Calu3 (cell line): ENCODE data around the gene KRTAP1-5. TPM values are rescaled to one million over a fixed set of nuclear protein-coding genes. Genes with fewer than 3 reads are reported as not detected.

ENCODE experiments used
- BruUV-seq: library from RNA; stranded (reverse); fragments of 400-500 nt; replicated peaks from 2 replicates; lab custom pipeline; 2021; lab: Mats Ljungman, UMichigan
- CTCF ChIA-PET: fragments of 300-600 bp; sonication (Branson Sonifier 250); formaldehyde crosslinking; loops from one replicate; lab custom pipeline; 2022; ENCODE audit warnings: antibody characterized with exemption; lab: Charles Lee
- DNase-seq: peaks from one replicate; pipeline ENCODE4 v3.0.0; 2022
- H3K27ac Mint-ChIP-seq: one replicate; pipeline ENCODE4 v1.8.0; 2022; ENCODE audit warnings: mixed read lengths; ENCODE audit not compliant: unreplicated experiment
- H3K27me3 Mint-ChIP-seq: one replicate; pipeline ENCODE4 v1.8.0; 2022; ENCODE audit warnings: mixed read lengths; ENCODE audit not compliant: unreplicated experiment
- H3K36me3 Mint-ChIP-seq: one replicate; pipeline ENCODE4 v1.8.0; 2022; ENCODE audit warnings: mild to moderate bottlenecking, moderate library complexity, mixed read lengths; ENCODE audit not compliant: insufficient read depth, unreplicated experiment
- H3K4me1 Mint-ChIP-seq: one replicate; pipeline ENCODE4 v1.8.0; 2022; ENCODE audit warnings: mild to moderate bottlenecking, low read depth, mixed read lengths; ENCODE audit not compliant: unreplicated experiment
- H3K4me3 Mint-ChIP-seq: one replicate; pipeline ENCODE4 v1.8.0; 2022; ENCODE audit warnings: mild to moderate bottlenecking, low read depth, moderate library complexity, mixed read lengths; ENCODE audit not compliant: unreplicated experiment
- H3K9me3 Mint-ChIP-seq: one replicate; pipeline ENCODE4 v1.8.0; 2022; ENCODE audit warnings: low read depth, mixed read lengths; ENCODE audit not compliant: unreplicated experiment
- intact Hi-C: fragments of 100-400 bp; cut with micrococcal nuclease; formaldehyde crosslinking; loops from one replicate; pipeline ENCODE4 v1.10.0; 2022; ENCODE audit not compliant: unreplicated experiment
- total RNA-seq: library from RNA; stranded (reverse); gene quantifications from 2 replicates; pipeline ENCODE4 v1.2.3, GENCODE V29; 2022
- TF ChIP-seq, protein P1 (sequence below): fragments of 200-600 bp; IDR thresholded peaks from one replicate; pipeline ENCODE4 v1.8.0; 2022; ENCODE audit warnings: antibody characterized with exemption; ENCODE audit not compliant: unreplicated experiment

The KRTAP1-5 gene
- total RNA-seq, 1 experiment from 2014 or later = not detected

DNA sequence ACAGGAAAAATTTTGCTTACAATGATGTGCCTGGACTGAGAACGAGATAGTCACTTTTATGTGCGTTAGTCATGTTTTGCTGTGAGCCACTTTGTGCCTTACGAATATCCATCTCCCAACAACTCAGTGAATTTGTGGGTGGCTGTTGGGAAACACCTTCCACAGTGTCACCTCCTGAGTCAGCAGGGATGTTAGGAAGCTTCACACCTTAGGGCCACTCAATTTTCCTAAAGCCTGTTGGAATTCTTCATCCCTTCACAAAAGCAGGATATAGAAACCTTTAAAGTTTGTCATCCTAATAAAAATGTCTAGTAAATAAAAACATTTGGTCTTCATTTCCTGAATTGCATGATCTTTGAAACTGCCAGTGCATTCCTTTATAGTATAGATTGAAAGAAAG is 13.8 kb downstream of the KRTAP1-5 start:
- no peaks in the 10 kb centered on the region for H3K36me3 Mint-ChIP-seq
- no peaks in the 10 kb centered on the region for H3K27me3 Mint-ChIP-seq
- H3K27ac Mint-ChIP-seq = peak overlapping the region; percentile 6
- H3K4me1 Mint-ChIP-seq = peaks cover 63% of the 10 kb centered on the region
- H3K4me3 Mint-ChIP-seq = no peak overlapping the region
- TF ChIP-seq, protein P1, sequence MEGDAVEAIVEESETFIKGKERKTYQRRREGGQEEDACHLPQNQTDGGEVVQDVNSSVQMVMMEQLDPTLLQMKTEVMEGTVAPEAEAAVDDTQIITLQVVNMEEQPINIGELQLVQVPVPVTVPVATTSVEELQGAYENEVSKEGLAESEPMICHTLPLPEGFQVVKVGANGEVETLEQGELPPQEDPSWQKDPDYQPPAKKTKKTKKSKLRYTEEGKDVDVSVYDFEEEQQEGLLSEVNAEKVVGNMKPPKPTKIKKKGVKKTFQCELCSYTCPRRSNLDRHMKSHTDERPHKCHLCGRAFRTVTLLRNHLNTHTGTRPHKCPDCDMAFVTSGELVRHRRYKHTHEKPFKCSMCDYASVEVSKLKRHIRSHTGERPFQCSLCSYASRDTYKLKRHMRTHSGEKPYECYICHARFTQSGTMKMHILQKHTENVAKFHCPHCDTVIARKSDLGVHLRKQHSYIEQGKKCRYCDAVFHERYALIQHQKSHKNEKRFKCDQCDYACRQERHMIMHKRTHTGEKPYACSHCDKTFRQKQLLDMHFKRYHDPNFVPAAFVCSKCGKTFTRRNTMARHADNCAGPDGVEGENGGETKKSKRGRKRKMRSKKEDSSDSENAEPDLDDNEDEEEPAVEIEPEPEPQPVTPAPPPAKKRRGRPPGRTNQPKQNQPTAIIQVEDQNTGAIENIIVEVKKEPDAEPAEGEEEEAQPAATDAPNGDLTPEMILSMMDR = no peak
- H3K9me3 Mint-ChIP-seq = peaks cover 4% of the 10 kb centered on the region
- CTCF ChIA-PET = interaction anchor here (1.1 to 2.2 kb wide), 4 partner anchors 13 to 78 kb away, joined by 3 to 6 read pairs (median 4); partner anchors contain the start of gene KRTAP2-3
- no peak for DNase-seq
- no TSS peak for BruUV-seq
- intact Hi-C loops = no loop called here

DNA sequence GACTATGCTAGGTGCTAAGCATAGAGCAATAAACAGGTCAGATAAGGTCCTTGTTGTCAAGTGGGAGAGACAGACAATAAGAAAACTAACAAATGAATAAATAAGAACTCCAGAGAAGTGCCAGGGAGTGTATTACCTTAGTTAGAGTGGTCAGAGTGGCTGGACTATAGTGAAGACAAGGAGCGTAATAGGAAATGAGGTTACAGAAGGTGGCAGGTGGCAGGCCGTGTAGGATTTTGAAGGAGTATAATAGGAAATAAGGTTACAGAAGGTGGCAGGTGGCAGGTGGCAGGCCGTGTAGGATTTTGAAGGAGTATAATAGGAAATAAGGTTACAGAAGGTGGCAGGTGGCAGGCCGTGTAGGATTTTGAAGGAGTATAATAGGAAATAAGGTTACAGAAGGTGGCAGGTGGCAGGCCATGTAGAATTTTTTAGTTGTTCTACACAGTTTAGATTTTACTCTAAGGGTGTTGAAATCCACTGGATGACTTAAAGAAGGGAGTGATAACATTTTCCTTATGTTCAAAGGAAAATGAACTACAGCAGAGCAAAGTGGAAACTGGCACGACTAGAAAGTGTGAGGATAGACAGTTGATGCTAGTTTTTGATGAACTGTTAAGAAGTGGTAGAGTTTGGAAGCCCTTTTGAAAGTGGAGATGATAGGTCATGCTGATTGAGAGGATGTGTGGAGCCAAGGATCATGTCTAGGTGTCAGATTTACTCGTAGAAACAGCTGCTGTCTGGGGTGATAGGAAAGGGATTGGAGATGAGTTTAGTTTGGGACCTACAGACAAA is 14.5 kb downstream of the KRTAP1-5 start:
- no peak overlapping the region for H3K4me3 Mint-ChIP-seq
- CTCF ChIA-PET = interaction anchor here (1.1 to 1.8 kb wide), 3 partner anchors 13 to 66 kb away, joined by 3 to 5 read pairs (median 3); partner anchors contain the start of gene KRTAP2-3
- intact Hi-C loops = no loop called here
- no peaks in the 10 kb centered on the region for H3K36me3 Mint-ChIP-seq
- H3K9me3 Mint-ChIP-seq = peaks cover 4% of the 10 kb centered on the region
- H3K27me3 Mint-ChIP-seq = no peaks in the 10 kb centered on the region
- TF ChIP-seq, protein P1 = no peak
- BruUV-seq = no TSS peak
- peak overlapping the region; percentile 6 for H3K27ac Mint-ChIP-seq
- peaks cover 66% of the 10 kb centered on the region for H3K4me1 Mint-ChIP-seq
- DNase-seq = no peak

GRCh38 chr17:41010441-41010840 is 16.6 kb downstream of the KRTAP1-5 start:
- intact Hi-C loops = no loop called here
- Mint-ChIP-seq H3K27ac (no peak overlapping the region), H3K4me3 (no peak overlapping the region), H3K4me1 (peaks cover 52% of the 10 kb centered on the region), H3K36me3 (no peaks in the 10 kb centered on the region), H3K27me3 (no peaks in the 10 kb centered on the region), H3K9me3 (peaks cover 4% of the 10 kb centered on the region)
- BruUV-seq = no TSS peak
- TF ChIP-seq, protein P1 = no peak
- CTCF ChIA-PET = interaction anchor here (0.6 to 1.7 kb wide), 6 partner anchors 10 to 101 kb away, joined by 3 to 6 read pairs (median 4); partner anchors contain the start of gene KRT23
- DNase-seq = no peak

DNA sequence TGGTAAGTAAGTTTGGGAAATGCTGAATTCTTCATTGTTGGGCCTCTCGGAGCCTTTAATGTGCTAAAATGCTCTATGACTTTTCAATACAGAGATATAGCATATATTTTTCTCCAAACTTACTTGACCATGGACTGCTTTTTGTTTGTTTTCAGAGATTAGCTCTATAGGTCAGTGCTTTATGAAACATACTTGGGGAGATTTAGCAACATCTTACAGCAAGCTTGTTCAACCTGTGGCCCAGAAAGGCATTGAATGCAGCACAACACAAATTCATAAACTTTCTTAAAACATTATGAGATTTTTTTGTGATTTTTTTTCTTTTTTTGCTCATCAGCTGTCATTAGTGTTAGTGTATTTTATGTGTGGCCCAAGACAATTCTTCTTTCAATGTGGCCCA is 17.1 kb downstream of the KRTAP1-5 start:
- TF ChIP-seq, protein P1 = no peak
- Mint-ChIP-seq H3K4me3 (no peak overlapping the region), H3K27ac (no peak overlapping the region), H3K36me3 (no peaks in the 10 kb centered on the region), H3K27me3 (no peaks in the 10 kb centered on the region), H3K4me1 (peaks cover 47% of the 10 kb centered on the region), H3K9me3 (peaks cover 4% of the 10 kb centered on the region)
- CTCF ChIA-PET = interaction anchor here (0.6 to 1.7 kb wide), 13 partner anchors 10 to 206 kb away, joined by 3 to 6 read pairs (median 4); partner anchors contain the start of genes KRT23, KRT40 and KRTAP2-3
- BruUV-seq = no TSS peak
- intact Hi-C loops = no loop called here
- DNase-seq = no peak
